SK-N-SH treated with all-trans-retinoic acid at 6 μM for 48 hours (cell line): ENCODE data around the gene RPRM.
"Not testable (repeated sequence)": the region's sequence is repeated elsewhere in the genome, so short reads cannot be mapped to it uniquely, and the experiment has no call there.

Experiments
- ATAC-seq: fragments of 200-7000 bp; cut with Tn5 transposase; 3 replicates; pipeline ENCODE4 v1.9.1; 2020; ENCODE audit warnings: mild to moderate bottlenecking, moderate library complexity
- ARNTL ChIP-seq: fragments of 450-650 bp; formaldehyde crosslinking; IDR thresholded peaks from 2 replicates; pipeline ENCODE4 v1.5.0; 2020; ENCODE audit warnings: low read depth, mild to moderate bottlenecking, moderate library complexity, borderline replicate concordance
- BACH2 ChIP-seq: fragments of 250-450 bp; sonication (Bioruptor Pico); IDR thresholded peaks from 2 replicates; pipeline ENCODE4 v1.9.0; 2021; ENCODE audit warnings: mild to moderate bottlenecking, borderline replicate concordance
- CSDC2 ChIP-seq: fragments of 250-450 bp; sonication (Bioruptor Pico); IDR thresholded peaks from 2 replicates; pipeline ENCODE4 v1.5.0; 2020; ENCODE audit warnings: mild to moderate bottlenecking, moderate library complexity
- ESRRG ChIP-seq: fragments of 250-450 bp; sonication (Bioruptor Pico); IDR thresholded peaks from 2 replicates; pipeline ENCODE4 v1.6.1; 2021; ENCODE audit warnings: mild to moderate bottlenecking
- GLIS3 ChIP-seq: fragments of 250-450 bp; sonication (Bioruptor Pico); IDR thresholded peaks from 2 replicates; pipeline ENCODE4 v1.5.0; 2020; ENCODE audit warnings: mild to moderate bottlenecking, moderate library complexity
- ISL1 ChIP-seq: fragments of 250-450 bp; sonication (Bioruptor Pico); IDR thresholded peaks from 2 replicates; pipeline ENCODE4 v2.1.2; 2022; ENCODE audit warnings: mild to moderate bottlenecking, moderate library complexity
- OSR1 ChIP-seq: fragments of 250-450 bp; sonication (Bioruptor Pico); IDR thresholded peaks from 2 replicates; pipeline ENCODE4 v1.8.0; 2022; ENCODE audit warnings: moderate library complexity, mild to moderate bottlenecking, inconsistent platforms
- PPARA ChIP-seq: fragments of 250-450 bp; sonication (Bioruptor Pico); IDR thresholded peaks from 2 replicates; pipeline ENCODE4 v1.5.0; 2020; ENCODE audit warnings: mild to moderate bottlenecking, borderline replicate concordance
- RARB ChIP-seq: fragments of 250-450 bp; sonication (Bioruptor Pico); IDR thresholded peaks from 2 replicates; pipeline ENCODE4 v1.8.0; 2021; ENCODE audit warnings: mild to moderate bottlenecking, moderate library complexity
- SNAI2 ChIP-seq: fragments of 250-450 bp; sonication (Bioruptor Pico); IDR thresholded peaks from 2 replicates; pipeline ENCODE4 v1.5.0; 2020; ENCODE audit warnings: mild to moderate bottlenecking, moderate library complexity
- TOX ChIP-seq: fragments of 250-450 bp; sonication (Bioruptor Pico); IDR thresholded peaks from 2 replicates; pipeline ENCODE4 v1.8.0; 2021; ENCODE audit warnings: mild to moderate bottlenecking, moderate library complexity, borderline replicate concordance
- ZC3H10 ChIP-seq: fragments of 250-450 bp; sonication (Bioruptor Pico); IDR thresholded peaks from 2 replicates; pipeline ENCODE4 v1.5.1; 2021; ENCODE audit warnings: mild to moderate bottlenecking, moderate library complexity
- ZFP3 ChIP-seq: fragments of 250-450 bp; sonication (Bioruptor Pico); IDR thresholded peaks from 2 replicates; pipeline ENCODE4 v1.5.0; 2020; ENCODE audit warnings: mild to moderate bottlenecking, moderate library complexity
- ZFP30 ChIP-seq: fragments of 450-650 bp; formaldehyde crosslinking; IDR thresholded peaks from 2 replicates; pipeline ENCODE4 v1.5.0; 2022; ENCODE audit warnings: mild to moderate bottlenecking, moderate library complexity
- ZNF565 ChIP-seq: fragments of 450-650 bp; formaldehyde crosslinking; conservative IDR thresholded peaks from 2 replicates; pipeline ENCODE4 v1.5.0; 2020; ENCODE audit warnings: low read depth, mild to moderate bottlenecking, moderate library complexity
- ZNF70 ChIP-seq: fragments of 450-650 bp; formaldehyde crosslinking; IDR thresholded peaks from 2 replicates; pipeline ENCODE4 v1.5.0; 2020; ENCODE audit warnings: mild to moderate bottlenecking, moderate library complexity
- ZNF8 ChIP-seq: fragments of 450-650 bp; formaldehyde crosslinking; IDR thresholded peaks from 2 replicates; pipeline ENCODE4 v1.5.0; 2020; ENCODE audit warnings: mild to moderate bottlenecking, moderate library complexity
- TF ChIP-seq, protein P1 (sequence below): fragments of 250-450 bp; sonication (Bioruptor Pico); IDR thresholded peaks from 2 replicates; pipeline ENCODE4 v1.5.0; 2020; ENCODE audit warnings: mild to moderate bottlenecking, moderate library complexity
- TF ChIP-seq, protein P2 (sequence below): fragments of 250-450 bp; sonication (Bioruptor Pico); IDR thresholded peaks from 2 replicates; pipeline ENCODE4 v1.8.0; 2021; ENCODE audit warnings: low read depth, mild to moderate bottlenecking, moderate library complexity, borderline replicate concordance
- TF ChIP-seq, protein P3 (sequence below): fragments of 250-450 bp; sonication (Bioruptor Pico); IDR thresholded peaks from 2 replicates; pipeline ENCODE4 v1.5.1; 2021; ENCODE audit warnings: mild to moderate bottlenecking, moderate library complexity
- TF ChIP-seq, protein P4 (sequence below): fragments of 250-450 bp; sonication (Bioruptor Pico); IDR thresholded peaks from 2 replicates; pipeline ENCODE4 v1.8.0; 2020; ENCODE audit warnings: mild to moderate bottlenecking, moderate library complexity, borderline replicate concordance

The RPRM gene

DNA sequence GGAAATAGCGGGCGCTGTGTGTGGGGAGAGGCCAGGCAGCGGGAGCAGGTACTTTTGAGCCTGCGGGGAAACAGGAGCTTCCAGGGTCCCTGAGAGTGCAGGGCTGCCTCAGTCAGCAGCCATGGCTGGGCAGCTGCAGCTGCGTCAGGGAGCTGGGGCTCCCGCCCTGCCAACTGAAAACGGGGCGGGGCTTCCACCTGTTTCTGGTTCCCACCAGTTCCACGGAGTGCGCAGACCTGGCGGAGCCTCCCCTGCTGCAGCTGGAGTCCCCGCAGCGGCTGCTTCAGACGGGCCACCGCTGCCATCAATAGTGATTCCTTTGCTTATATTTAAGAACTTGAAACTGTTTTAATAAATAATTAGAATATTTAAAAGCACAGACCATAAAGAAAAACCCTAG, 30.6 kb upstream of the RPRM start:
- ATAC-seq, result no peak; the same call in 2 of the 3 replicates
- TF ChIP-seq SNAI2 (CRISPR knock-in tag) (no peak), GLIS3 (CRISPR knock-in tag) (no peak), CSDC2 (no peak)

DNA sequence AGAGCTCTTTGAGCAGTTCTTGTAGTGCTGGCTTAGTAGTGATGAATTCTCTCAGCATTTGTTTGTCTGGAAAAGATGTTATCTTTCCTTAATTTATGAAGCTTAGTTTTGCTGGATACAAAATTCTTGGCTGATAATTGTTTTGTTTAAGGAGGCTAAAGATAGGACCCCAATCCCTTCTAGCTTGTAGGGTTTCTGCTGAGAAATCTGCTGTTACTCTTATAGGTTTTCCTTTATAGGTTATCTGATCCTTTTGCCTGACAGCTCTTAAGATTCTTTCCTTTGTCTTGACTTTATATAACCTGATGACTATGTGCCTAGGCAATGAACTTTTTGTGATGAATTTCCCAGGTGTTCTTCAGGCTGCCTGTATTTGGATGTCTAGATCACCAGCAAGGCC, 27.9 kb upstream of the RPRM start:
- ATAC-seq, result not testable (repeated sequence)

DNA sequence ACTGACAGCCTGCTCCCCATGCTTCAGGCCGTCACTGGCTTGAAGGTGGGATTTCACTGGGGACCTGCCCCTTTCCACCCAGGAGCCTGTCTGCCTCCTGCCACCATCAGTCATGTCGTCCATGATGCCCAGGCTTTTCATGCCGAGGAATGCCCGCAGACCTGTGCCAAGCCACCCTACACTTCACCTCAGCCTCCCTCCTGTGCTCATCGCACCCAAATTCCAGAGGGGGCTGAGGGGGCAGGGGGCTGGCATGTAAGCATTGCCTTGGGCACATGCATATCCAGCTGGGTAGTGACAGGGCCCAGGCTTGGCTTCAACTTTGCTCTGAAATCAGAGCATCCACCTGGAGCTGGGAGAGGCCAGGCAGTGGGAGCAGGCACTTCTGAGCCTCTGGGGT, 20.9 kb upstream of the RPRM start:
- TF ChIP-seq, protein P1, sequence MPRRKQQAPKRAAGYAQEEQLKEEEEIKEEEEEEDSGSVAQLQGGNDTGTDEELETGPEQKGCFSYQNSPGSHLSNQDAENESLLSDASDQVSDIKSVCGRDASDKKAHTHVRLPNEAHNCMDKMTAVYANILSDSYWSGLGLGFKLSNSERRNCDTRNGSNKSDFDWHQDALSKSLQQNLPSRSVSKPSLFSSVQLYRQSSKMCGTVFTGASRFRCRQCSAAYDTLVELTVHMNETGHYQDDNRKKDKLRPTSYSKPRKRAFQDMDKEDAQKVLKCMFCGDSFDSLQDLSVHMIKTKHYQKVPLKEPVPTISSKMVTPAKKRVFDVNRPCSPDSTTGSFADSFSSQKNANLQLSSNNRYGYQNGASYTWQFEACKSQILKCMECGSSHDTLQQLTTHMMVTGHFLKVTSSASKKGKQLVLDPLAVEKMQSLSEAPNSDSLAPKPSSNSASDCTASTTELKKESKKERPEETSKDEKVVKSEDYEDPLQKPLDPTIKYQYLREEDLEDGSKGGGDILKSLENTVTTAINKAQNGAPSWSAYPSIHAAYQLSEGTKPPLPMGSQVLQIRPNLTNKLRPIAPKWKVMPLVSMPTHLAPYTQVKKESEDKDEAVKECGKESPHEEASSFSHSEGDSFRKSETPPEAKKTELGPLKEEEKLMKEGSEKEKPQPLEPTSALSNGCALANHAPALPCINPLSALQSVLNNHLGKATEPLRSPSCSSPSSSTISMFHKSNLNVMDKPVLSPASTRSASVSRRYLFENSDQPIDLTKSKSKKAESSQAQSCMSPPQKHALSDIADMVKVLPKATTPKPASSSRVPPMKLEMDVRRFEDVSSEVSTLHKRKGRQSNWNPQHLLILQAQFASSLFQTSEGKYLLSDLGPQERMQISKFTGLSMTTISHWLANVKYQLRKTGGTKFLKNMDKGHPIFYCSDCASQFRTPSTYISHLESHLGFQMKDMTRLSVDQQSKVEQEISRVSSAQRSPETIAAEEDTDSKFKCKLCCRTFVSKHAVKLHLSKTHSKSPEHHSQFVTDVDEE (CRISPR knock-in tag), result no peak
- no peak for TF ChIP-seq ARNTL (CRISPR knock-in tag)
- TF ChIP-seq ZNF8 (CRISPR knock-in tag), result no peak
- no peak for TF ChIP-seq TOX
- TF ChIP-seq BACH2 (CRISPR knock-in tag), result no peak
- TF ChIP-seq, protein P2, sequence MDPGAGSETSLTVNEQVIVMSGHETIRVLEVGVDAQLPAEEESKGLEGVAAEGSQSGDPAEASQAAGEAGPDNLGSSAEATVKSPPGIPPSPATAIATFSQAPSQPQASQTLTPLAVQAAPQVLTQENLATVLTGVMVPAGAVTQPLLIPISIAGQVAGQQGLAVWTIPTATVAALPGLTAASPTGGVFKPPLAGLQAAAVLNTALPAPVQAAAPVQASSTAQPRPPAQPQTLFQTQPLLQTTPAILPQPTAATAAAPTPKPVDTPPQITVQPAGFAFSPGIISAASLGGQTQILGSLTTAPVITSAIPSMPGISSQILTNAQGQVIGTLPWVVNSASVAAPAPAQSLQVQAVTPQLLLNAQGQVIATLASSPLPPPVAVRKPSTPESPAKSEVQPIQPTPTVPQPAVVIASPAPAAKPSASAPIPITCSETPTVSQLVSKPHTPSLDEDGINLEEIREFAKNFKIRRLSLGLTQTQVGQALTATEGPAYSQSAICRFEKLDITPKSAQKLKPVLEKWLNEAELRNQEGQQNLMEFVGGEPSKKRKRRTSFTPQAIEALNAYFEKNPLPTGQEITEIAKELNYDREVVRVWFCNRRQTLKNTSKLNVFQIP (CRISPR knock-in tag), result no peak
- no peak for TF ChIP-seq GLIS3 (CRISPR knock-in tag)
- no peak for TF ChIP-seq ZC3H10 (CRISPR knock-in tag)
- no peak for TF ChIP-seq PPARA (CRISPR knock-in tag)
- no peak for TF ChIP-seq ZNF565 (CRISPR knock-in tag)
- no peak for TF ChIP-seq RARB
- TF ChIP-seq, protein P3, sequence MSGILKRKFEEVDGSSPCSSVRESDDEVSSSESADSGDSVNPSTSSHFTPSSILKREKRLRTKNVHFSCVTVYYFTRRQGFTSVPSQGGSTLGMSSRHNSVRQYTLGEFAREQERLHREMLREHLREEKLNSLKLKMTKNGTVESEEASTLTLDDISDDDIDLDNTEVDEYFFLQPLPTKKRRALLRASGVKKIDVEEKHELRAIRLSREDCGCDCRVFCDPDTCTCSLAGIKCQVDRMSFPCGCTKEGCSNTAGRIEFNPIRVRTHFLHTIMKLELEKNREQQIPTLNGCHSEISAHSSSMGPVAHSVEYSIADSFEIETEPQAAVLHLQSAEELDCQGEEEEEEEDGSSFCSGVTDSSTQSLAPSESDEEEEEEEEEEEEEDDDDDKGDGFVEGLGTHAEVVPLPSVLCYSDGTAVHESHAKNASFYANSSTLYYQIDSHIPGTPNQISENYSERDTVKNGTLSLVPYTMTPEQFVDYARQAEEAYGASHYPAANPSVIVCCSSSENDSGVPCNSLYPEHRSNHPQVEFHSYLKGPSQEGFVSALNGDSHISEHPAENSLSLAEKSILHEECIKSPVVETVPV (CRISPR knock-in tag), result no peak
- TF ChIP-seq ISL1 (CRISPR knock-in tag), result no peak
- TF ChIP-seq ZFP30 (CRISPR knock-in tag), result no peak
- no peak for TF ChIP-seq ZFP3 (CRISPR knock-in tag)
- TF ChIP-seq SNAI2 (CRISPR knock-in tag), result no peak
- TF ChIP-seq ESRRG (CRISPR knock-in tag), result no peak
- TF ChIP-seq, protein P4, sequence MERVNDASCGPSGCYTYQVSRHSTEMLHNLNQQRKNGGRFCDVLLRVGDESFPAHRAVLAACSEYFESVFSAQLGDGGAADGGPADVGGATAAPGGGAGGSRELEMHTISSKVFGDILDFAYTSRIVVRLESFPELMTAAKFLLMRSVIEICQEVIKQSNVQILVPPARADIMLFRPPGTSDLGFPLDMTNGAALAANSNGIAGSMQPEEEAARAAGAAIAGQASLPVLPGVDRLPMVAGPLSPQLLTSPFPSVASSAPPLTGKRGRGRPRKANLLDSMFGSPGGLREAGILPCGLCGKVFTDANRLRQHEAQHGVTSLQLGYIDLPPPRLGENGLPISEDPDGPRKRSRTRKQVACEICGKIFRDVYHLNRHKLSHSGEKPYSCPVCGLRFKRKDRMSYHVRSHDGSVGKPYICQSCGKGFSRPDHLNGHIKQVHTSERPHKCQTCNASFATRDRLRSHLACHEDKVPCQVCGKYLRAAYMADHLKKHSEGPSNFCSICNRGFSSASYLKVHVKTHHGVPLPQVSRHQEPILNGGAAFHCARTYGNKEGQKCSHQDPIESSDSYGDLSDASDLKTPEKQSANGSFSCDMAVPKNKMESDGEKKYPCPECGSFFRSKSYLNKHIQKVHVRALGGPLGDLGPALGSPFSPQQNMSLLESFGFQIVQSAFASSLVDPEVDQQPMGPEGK, result no peak
- TF ChIP-seq, all 23 proteins: peak for 0
- ATAC-seq, result no peak

DNA sequence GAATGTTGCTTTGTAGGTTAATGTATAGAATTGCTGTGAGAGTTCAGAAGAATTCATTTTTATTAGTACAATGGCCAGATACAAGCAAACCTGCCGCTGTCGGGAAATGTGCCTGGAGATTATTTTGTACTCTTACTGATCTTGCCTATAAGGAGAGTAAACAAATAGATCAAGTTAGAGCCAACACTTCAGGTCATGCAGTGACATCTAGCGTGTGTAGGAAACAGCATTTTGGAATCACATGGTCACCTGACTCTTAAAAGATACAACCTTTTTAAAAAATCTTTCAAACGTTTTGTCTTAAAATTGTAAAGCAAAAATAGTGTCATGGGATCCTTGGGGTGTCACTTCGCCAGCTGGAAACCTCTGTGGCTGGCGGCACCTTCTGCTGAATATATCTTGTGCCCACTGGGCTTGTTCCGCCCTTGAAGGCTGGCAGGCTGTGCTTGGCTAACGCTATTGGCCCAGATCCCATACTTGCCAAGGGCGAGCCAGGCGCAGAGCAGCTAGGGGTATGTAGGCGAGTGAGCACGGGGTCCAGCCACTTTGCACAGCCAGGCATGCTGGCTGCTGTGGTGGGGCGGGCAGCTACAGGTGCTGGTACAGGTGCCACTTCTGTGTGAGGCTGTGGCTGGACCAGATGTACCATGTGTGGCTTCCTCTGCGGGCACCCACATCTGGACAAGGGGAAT, 19.5 kb upstream of the RPRM start:
- no peak for ATAC-seq
- TF ChIP-seq ZNF70 (CRISPR knock-in tag) (no peak), OSR1 (CRISPR knock-in tag) (no peak), TOX (no peak), GLIS3 (CRISPR knock-in tag) (no peak), ZFP3 (CRISPR knock-in tag) (no peak), ESRRG (CRISPR knock-in tag) (no peak), ZNF8 (CRISPR knock-in tag) (no peak), ARNTL (CRISPR knock-in tag) (no peak)
- TF ChIP-seq, protein P3 (CRISPR knock-in tag), result no peak
- TF ChIP-seq, protein P1 (CRISPR knock-in tag), result no peak
